SK-N-MC (cell line): ENCODE measurements around the gene RTTN.

Source experiments
- DNase-seq: peaks from one replicate; pipeline ENCODE4 v3.0.0-alpha.2; 2011; ENCODE audit warnings: low read depth, low spot score
- H3K27ac ChIP-seq: fragments of 200-600 bp; sonication (generic); 2 replicates; pipeline ENCODE4 v1.5.1; 2016; ENCODE audit warnings: mixed run types
- H3K36me3 ChIP-seq: fragments of 200-600 bp; sonication (generic); 2 replicates; pipeline ENCODE4 v1.6.1; 2017; ENCODE audit warnings: antibody characterized with exemption, low read length, mixed read lengths; ENCODE audit not compliant: insufficient read depth
- H3K4me3 ChIP-seq: fragments of 200-600 bp; sonication (generic); 2 replicates; pipeline ENCODE4 v1.5.1; 2016
- H3K9ac ChIP-seq: fragments of 200-600 bp; sonication (generic); 2 replicates; pipeline ENCODE4 v1.8.0; 2017; ENCODE audit warnings: mixed run types, mixed read lengths; ENCODE audit not compliant: insufficient read length
- H3K9me3 ChIP-seq: fragments of 200-600 bp; sonication (generic); 2 replicates; pipeline ENCODE4 v1.6.1; 2017; ENCODE audit warnings: low read depth, mild to moderate bottlenecking, antibody characterized with exemption, low read length, moderate library complexity, mixed read lengths
- EZH2 ChIP-seq: fragments of 200-600 bp; sonication (generic); IDR thresholded peaks from one replicate; pipeline ENCODE4 v1.6.1; 2017; ENCODE audit warnings: antibody characterized with exemption
- FOXP2 ChIP-seq: optimal IDR thresholded peaks from 2 replicates; pipeline ENCODE3; 2011; ENCODE audit warnings: mild to moderate bottlenecking, moderate library complexity; ENCODE audit not compliant: insufficient read depth; ENCODE audit errors: extremely low read length, control extremely low read depth
- POLR2AphosphoS5 ChIP-seq: IDR thresholded peaks from 2 replicates; pipeline ENCODE4 v1.6.1; 2012; ENCODE audit warnings: mild to moderate bottlenecking, low read depth, low read length, borderline replicate concordance

Gene RTTN

DNA sequence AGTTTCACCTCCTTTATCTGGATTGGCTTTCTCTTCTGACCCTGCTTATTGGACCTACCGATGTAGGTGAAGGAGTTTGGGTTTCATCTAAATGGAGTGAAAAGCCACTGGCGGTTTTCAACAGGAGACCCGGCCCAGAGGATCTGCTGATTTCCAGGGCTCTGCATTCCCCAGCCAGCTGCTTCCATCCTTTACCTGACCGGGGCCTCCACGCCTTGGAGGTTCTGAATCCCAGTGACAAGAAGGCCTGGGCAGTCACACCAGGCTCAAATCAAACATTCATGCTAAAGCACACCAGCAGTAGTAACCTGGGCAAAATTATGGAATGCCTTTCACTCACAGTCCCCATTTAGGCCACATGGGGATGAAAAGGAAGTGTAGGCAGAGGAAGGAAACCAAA is 30.0 kb upstream of the RTTN start:
- DNase-seq, result no peak
- H3K27ac ChIP-seq, result no peak overlapping the region
- no peaks in the 10 kb centered on the region for H3K9me3 ChIP-seq

GRCh38 chr18:70234667-70235459 is 29.4 kb upstream of the RTTN start:
- TF ChIP-seq FOXP2 (no peak), EZH2 (no peak), POLR2AphosphoS5 (no peak)
- H3K4me3 ChIP-seq, result no peak overlapping the region
- DNase-seq, result no peak
- H3K9me3 ChIP-seq, result no peaks in the 10 kb centered on the region
- no peak overlapping the region for H3K27ac ChIP-seq
- H3K36me3 ChIP-seq, result no peaks in the 10 kb centered on the region
- H3K9ac ChIP-seq, result no peak overlapping the region

More for the DNA sequence above, 30.0 kb upstream of the RTTN start:
- Histone ChIP-seq H3K4me3 (no peak overlapping the region), H3K36me3 (no peaks in the 10 kb centered on the region), H3K9ac (no peak overlapping the region)
- no peak for TF ChIP-seq FOXP2
- TF ChIP-seq POLR2AphosphoS5, result no peak
- TF ChIP-seq EZH2, result no peak

DNA sequence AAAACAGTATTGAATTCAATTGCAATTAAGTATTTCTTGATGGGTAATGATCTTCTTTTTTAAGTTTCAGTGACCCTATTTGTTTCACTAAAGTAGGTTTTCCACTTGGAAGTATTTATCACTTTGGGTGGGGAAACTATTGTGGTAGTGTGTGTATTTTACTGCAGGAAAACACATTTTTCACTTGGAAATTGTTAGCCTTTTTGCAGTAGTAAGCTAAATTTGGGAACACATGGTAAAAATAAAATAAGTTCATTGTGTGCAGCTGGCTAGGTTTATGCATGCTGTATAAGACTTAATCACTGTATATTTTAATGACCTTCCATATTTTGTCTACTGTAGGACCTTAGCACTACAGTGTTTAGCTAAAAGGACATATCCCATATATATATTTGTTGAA is 28.5 kb upstream of the RTTN start:
- Histone ChIP-seq H3K9me3 (no peaks in the 10 kb centered on the region), H3K27ac (no peak overlapping the region), H3K9ac (no peak overlapping the region), H3K4me3 (no peak overlapping the region), H3K36me3 (no peaks in the 10 kb centered on the region)
- TF ChIP-seq POLR2AphosphoS5, result no peak
- TF ChIP-seq EZH2, result no peak
- TF ChIP-seq FOXP2, result no peak
- no peak for DNase-seq

- DNase-seq, result no peak
- H3K9me3 ChIP-seq, result no peaks in the 10 kb centered on the region
- no peak overlapping the region for H3K27ac ChIP-seq
- H3K9ac ChIP-seq, result no peak overlapping the region
- no peak overlapping the region for H3K4me3 ChIP-seq
- no peaks in the 10 kb centered on the region for H3K36me3 ChIP-seq
- TF ChIP-seq POLR2AphosphoS5 (no peak), EZH2 (no peak), FOXP2 (no peak)
Observed at GRCh38 chr18:70232261-70232660, 26.8 kb upstream of the RTTN start.

DNA sequence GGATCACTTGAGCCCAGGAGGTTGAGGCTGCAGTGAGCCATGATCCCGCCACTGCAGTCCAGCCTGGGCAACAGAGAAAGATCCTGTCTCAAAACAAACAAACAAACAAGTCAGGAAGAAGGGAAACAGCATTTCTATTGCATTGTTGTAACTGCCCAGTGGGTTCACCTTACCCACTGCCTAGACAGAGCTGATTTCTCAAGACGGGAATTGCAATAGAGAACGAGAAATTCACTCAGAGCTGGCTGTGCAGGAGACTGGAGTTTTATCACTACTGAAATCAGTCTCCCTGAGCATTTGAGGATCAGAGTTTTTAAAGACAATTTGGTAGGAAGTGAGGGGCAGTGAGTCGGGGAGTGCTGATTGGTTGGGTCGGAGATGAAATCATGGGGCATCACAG is 24.2 kb upstream of the RTTN start:
- Histone ChIP-seq H3K36me3 (no peaks in the 10 kb centered on the region), H3K27ac (no peak overlapping the region), H3K9ac (no peak overlapping the region), H3K4me3 (no peak overlapping the region), H3K9me3 (no peaks in the 10 kb centered on the region)
- DNase-seq, result no peak
- no peak for TF ChIP-seq FOXP2

DNA sequence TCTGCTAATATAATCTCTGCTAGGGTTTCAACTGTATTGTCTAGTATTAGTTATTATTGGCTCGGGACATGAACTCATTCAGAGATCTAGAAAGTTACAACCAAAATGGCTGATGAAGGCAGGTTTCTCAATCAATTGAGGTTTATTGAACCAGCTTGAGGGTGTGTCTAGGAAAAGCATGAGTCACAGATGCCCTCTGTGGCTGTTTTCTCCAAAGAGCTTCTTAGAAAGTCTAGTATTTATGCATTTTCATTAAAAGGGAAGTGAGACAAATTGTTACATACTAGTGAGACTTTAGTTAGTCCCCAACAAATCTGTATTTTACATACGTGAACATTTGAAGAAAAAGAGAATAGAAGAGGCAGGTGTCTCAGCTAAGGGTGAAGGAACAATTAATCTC is 23.0 kb upstream of the RTTN start:
- no peak overlapping the region for H3K27ac ChIP-seq
- no peaks in the 10 kb centered on the region for H3K36me3 ChIP-seq
- no peak overlapping the region for H3K4me3 ChIP-seq
- H3K9me3 ChIP-seq, result no peaks in the 10 kb centered on the region
- DNase-seq, result no peak
- no peak overlapping the region for H3K9ac ChIP-seq
- TF ChIP-seq POLR2AphosphoS5 (no peak), EZH2 (no peak), FOXP2 (no peak)

DNA sequence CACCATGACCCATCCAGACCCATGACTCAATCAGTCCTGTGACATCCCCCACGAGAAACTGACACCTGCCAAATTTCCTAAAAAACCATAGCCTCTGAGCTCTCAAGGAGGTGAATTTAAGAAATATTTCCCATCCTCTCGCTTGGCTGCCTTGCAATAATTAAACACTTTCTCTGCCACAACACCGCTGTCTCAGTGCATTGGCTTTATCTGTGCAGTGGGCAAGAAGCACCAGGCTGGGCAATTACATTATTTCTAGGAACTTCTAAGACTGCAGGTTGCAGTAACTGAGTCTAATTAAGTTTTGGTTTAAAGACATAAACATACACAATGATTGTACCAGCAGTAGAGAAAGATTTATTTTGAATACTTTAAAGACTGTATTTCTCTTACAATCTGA is 22.0 kb upstream of the RTTN start:
- no peak overlapping the region for H3K9ac ChIP-seq
- H3K9me3 ChIP-seq, result no peaks in the 10 kb centered on the region
- DNase-seq, result no peak
- H3K27ac ChIP-seq, result no peak overlapping the region
- TF ChIP-seq POLR2AphosphoS5, result no peak
- no peak for TF ChIP-seq FOXP2
- TF ChIP-seq EZH2, result no peak
- H3K4me3 ChIP-seq, result no peak overlapping the region
- no peaks in the 10 kb centered on the region for H3K36me3 ChIP-seq

DNA sequence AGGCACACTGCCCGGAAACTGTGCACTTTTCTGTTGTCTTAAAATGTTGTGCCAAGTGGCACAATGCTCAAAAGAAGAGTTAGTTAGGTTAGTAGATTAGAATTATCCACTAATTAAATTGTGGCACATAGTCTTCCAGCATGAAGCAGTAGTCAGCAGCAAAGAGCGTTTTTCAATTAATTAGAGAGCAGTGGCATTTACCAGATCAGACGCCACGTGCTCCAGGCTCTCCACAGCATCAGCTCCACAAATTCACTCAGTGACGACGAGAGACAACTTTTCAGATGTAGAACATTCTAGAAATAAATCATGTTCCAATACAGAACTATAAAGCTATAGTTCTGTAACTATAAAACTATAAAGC is 16.4 kb upstream of the RTTN start:
- H3K9me3 ChIP-seq, result no peaks in the 10 kb centered on the region
- H3K4me3 ChIP-seq, result no peak overlapping the region
- TF ChIP-seq FOXP2, result no peak
- TF ChIP-seq EZH2, result no peak
- no peak for TF ChIP-seq POLR2AphosphoS5
- no peak overlapping the region for H3K9ac ChIP-seq
- no peak overlapping the region for H3K27ac ChIP-seq
- DNase-seq, result no peak
- H3K36me3 ChIP-seq, result no peaks in the 10 kb centered on the region
